OCI-LY7 (cell line): ENCODE results near the gene LRRC40. TPM values are rescaled to one million over a fixed set of nuclear protein-coding genes. Genes with fewer than 3 reads are reported as not detected.
"Not testable (repeated sequence)": the region's sequence is repeated elsewhere in the genome, so short reads cannot be mapped to it uniquely, and the experiment has no call there.

ENCODE experiments used
- BruUV-seq: library from RNA; stranded (reverse); fragments of 400-500 nt; replicated peaks from 2 replicates; lab custom pipeline; 2021; lab: Mats Ljungman, UMichigan
- CTCF ChIA-PET: fragments of 300-600 bp; sonication (Branson Sonifier 250); formaldehyde crosslinking; loops from one replicate; lab custom pipeline; 2022; ENCODE audit warnings: antibody characterized with exemption; ENCODE audit not compliant: unreplicated experiment; lab: Charles Lee
- POLR2A ChIA-PET: fragments of 300-600 bp; sonication (Branson Sonifier 250); formaldehyde crosslinking; loops from one replicate; lab custom pipeline; 2022; ENCODE audit warnings: antibody characterized with exemption; lab: Charles Lee
- DNase-seq: peaks from one replicate; pipeline ENCODE4 v3.0.0-alpha.2; 2015; ENCODE audit warnings: low spot score
- H2AFZ ChIP-seq: fragments of 200-600 bp; sonication (generic), shearing (Covaris generic); 2 replicates; pipeline ENCODE4 v1.6.1; 2014; ENCODE audit warnings: mild to moderate bottlenecking, antibody characterized with exemption, low read length, moderate library complexity
- H3K27ac ChIP-seq: fragments of 200-600 bp; sonication (generic); 2 replicates; pipeline ENCODE4 v1.5.1; 2014; ENCODE audit warnings: mixed run types, low read depth, mild to moderate bottlenecking, moderate library complexity, low read length, inconsistent platforms; ENCODE audit not compliant: poor library complexity, severe bottlenecking
- H3K36me3 ChIP-seq: fragments of 200-600 bp; sonication (generic); 2 replicates; pipeline ENCODE4 v1.6.1; 2014; ENCODE audit warnings: mild to moderate bottlenecking, antibody characterized with exemption, low read length, moderate library complexity, mixed read lengths; ENCODE audit not compliant: insufficient read depth
- H3K4me1 ChIP-seq: fragments of 200-600 bp; sonication (generic); 2 replicates; pipeline ENCODE4 v1.5.1; 2014; ENCODE audit warnings: mild to moderate bottlenecking, low read length; ENCODE audit not compliant: insufficient read depth, poor library complexity, severe bottlenecking
- H3K4me2 ChIP-seq: fragments of 200-600 bp; sonication (generic); 2 replicates; pipeline ENCODE4 v1.6.1; 2014; ENCODE audit warnings: mild to moderate bottlenecking, low read length
- H3K4me3 ChIP-seq: fragments of 200-600 bp; sonication (generic); 2 replicates; pipeline ENCODE4 v1.5.1; 2014; ENCODE audit warnings: mild to moderate bottlenecking, low read depth, low read length; ENCODE audit not compliant: poor library complexity, severe bottlenecking
- H3K79me2 ChIP-seq: fragments of 200-600 bp; sonication (generic); 2 replicates; pipeline ENCODE4 v1.6.1; 2016; ENCODE audit warnings: low read depth, mild to moderate bottlenecking, low read length, moderate library complexity, mixed read lengths; ENCODE audit not compliant: insufficient read depth
- H3K9me2 ChIP-seq: fragments of 200-600 bp; sonication (generic); 2 replicates; pipeline ENCODE4 v1.6.1; 2016; ENCODE audit warnings: mild to moderate bottlenecking, low read length, mixed read lengths; ENCODE audit not compliant: insufficient read depth
- H3K9me3 ChIP-seq: fragments of 200-600 bp; sonication (generic); 2 replicates; pipeline ENCODE4 v1.6.1; 2014; ENCODE audit warnings: mild to moderate bottlenecking, mixed run types, low read length, mixed read lengths
- H4K20me1 ChIP-seq: fragments of 200-600 bp; sonication (generic); 2 replicates; pipeline ENCODE4 v1.6.1; 2014; ENCODE audit warnings: mild to moderate bottlenecking, antibody characterized with exemption, low read length, moderate library complexity, mixed read lengths; ENCODE audit not compliant: insufficient read depth
- EZH2phosphoT487 ChIP-seq: fragments of 200-600 bp; sonication (generic); IDR thresholded peaks from 2 replicates; pipeline ENCODE4 v1.6.1; 2018; ENCODE audit warnings: low read depth, borderline replicate concordance, mild to moderate bottlenecking, mixed run types, antibody characterized with exemption, low read length, moderate library complexity, mixed read lengths
- intact Hi-C: fragments of 100-400 bp; cut with micrococcal nuclease; formaldehyde crosslinking; loops from one replicate; pipeline ENCODE4 v1.10.0; 2022; ENCODE audit not compliant: unreplicated experiment
- total RNA-seq, 2 experiments: library from RNA; depleted of rRNA in 1 of 2; stranded (reverse); fragments of >200 nt in 1 of 2; shearing (Covaris generic) in 1 of 2; gene quantifications; 2 replicates each; pipeline ENCODE4 v1.2.3, GENCODE V29; 2014 to 2022
- TF ChIP-seq, protein P1 (sequence below): fragments of 200-600 bp; sonication (generic); conservative IDR thresholded peaks from 2 replicates; pipeline ENCODE4 v1.5.1; 2014; ENCODE audit warnings: mild to moderate bottlenecking, antibody characterized with exemption, low read length, moderate library complexity, mixed read lengths

Gene LRRC40
- total RNA-seq, 2 experiments from 2014 or later = 20.3 to 22.0 TPM

DNA sequence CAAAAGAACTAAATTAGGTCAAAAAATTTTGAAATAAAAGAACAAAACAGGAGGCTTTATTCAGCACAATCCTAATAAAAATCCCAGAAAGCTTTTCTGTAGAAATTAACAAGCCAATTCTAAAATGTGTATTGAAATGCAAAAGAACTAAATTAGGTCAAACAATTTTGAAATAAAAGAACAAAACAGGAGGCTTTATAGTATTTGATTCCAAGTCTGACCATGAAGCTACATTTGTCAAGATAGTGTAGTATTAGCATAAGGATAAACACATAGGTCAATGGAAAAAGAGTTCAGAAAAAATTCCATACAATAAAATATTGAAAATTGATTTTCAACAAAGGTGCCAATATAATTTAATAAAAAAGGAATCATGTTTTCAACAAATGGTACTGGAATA is 10.8 kb downstream of the LRRC40 start:
- no peak for TF ChIP-seq EZH2phosphoT487
- TF ChIP-seq, protein P1, sequence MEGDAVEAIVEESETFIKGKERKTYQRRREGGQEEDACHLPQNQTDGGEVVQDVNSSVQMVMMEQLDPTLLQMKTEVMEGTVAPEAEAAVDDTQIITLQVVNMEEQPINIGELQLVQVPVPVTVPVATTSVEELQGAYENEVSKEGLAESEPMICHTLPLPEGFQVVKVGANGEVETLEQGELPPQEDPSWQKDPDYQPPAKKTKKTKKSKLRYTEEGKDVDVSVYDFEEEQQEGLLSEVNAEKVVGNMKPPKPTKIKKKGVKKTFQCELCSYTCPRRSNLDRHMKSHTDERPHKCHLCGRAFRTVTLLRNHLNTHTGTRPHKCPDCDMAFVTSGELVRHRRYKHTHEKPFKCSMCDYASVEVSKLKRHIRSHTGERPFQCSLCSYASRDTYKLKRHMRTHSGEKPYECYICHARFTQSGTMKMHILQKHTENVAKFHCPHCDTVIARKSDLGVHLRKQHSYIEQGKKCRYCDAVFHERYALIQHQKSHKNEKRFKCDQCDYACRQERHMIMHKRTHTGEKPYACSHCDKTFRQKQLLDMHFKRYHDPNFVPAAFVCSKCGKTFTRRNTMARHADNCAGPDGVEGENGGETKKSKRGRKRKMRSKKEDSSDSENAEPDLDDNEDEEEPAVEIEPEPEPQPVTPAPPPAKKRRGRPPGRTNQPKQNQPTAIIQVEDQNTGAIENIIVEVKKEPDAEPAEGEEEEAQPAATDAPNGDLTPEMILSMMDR = no peak
- Histone ChIP-seq H4K20me1 (0 out of 2 replicates have a peak, but pooled peaks cover 8% of the 10 kb centered on the region), H3K4me3 (no peak overlapping the region), H3K79me2 (peaks cover 95% of the 10 kb centered on the region), H3K9me2 (no peaks in the 10 kb centered on the region), H3K4me1 (no peaks in the 10 kb centered on the region), H3K4me2 (no peak overlapping the region), H2AFZ (no peak overlapping the region), H3K9me3 (peaks cover 4% of the 10 kb centered on the region; the same call in 1 of the 2 replicates), H3K27ac (no peak overlapping the region), H3K36me3 (peaks cover 4% of the 10 kb centered on the region)
- CTCF ChIA-PET = no interaction called here
- intact Hi-C loops = no loop called here
- POLR2A ChIA-PET = interaction anchor here (1.3 to 2.0 kb wide), 2 partner anchors 9 to 11 kb away, joined by 4 to 5 read pairs; no protein-coding TSS in a partner anchor
- BruUV-seq = no TSS peak
- no peak for DNase-seq

- H3K9me3 ChIP-seq, H2AFZ ChIP-seq, H3K36me3 ChIP-seq, H3K4me1 ChIP-seq, BruUV-seq, CTCF ChIA-PET, H3K27ac ChIP-seq, DNase-seq, H3K9me2 ChIP-seq, H3K4me3 ChIP-seq, intact Hi-C loops, H3K4me2 ChIP-seq, H4K20me1 ChIP-seq: not testable (repeated sequence)
- POLR2A ChIA-PET = interaction anchor here (0.6 to 1.1 kb wide), 4 partner anchors 10 to 1591 kb away, joined by 4 to 6 read pairs (median 5); no protein-coding TSS in a partner anchor
- H3K79me2 ChIP-seq = peaks cover 83% of the 10 kb centered on the region
Observed at GRCh38 chr1:70192446-70192845, 12.9 kb downstream of the LRRC40 start.

DNA sequence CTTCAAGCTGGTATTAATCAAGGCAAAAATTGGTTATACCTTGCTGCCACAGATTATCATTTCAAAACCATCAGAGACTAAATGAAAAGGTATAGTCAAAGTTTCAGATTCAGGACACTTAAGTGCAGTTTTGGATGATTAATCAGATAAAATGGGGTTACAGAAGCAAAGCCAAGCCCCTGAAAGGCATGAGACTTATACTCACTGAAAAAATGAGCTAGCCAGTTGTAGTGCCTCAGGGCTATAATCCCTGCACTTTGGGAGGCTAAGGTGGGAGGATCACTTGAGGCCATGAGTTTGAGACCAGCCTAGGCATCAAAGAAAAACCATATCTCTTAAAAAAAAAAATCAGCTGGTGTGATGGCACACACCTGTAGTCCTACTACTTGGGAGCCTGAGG is 15.2 kb downstream of the LRRC40 start:
- TF ChIP-seq EZH2phosphoT487 = no peak
- TF ChIP-seq, protein P1 = no peak
- Histone ChIP-seq H3K36me3 (peaks cover 17% of the 10 kb centered on the region), H3K9me2 (no peaks in the 10 kb centered on the region), H3K4me1 (no peaks in the 10 kb centered on the region), H3K27ac (no peak overlapping the region), H2AFZ (no peak overlapping the region), H3K9me3 (peaks cover 4% of the 10 kb centered on the region; the same call in 1 of the 2 replicates), H3K79me2 (peaks cover 64% of the 10 kb centered on the region), H3K4me3 (no peak overlapping the region), H3K4me2 (no peak overlapping the region), H4K20me1 (0 out of 2 replicates have a peak, but pooled peaks cover 8% of the 10 kb centered on the region)
- no TSS peak for BruUV-seq
- ChIA-PET CTCF (no interaction called here), POLR2A (interaction anchor here (0.6 to 1.9 kb wide), 7 partner anchors 10 to 725 kb away, joined by 3 to 5 read pairs (median 4); partner anchors contain the start of genes LRRC40 and SRSF11)
- intact Hi-C loops = no loop called here
- DNase-seq = no peak
